Activated T-cell treated with anti-CD3 and anti-CD28 coated beads, Interleukin-2, amount 50 U/mL, for 24 hours (primary cell): Measurements from ENCODE around the gene TMX4.

Source experiments
- DNase-seq: peaks from one replicate; pipeline ENCODE4 v3.0.0-alpha.2; 2020
- H3K27ac Mint-ChIP-seq: 2 replicates; pipeline ENCODE4 v1.8.0; 2020; ENCODE audit warnings: mild to moderate bottlenecking, mixed read lengths
- H3K27me3 Mint-ChIP-seq: 2 replicates; pipeline ENCODE4 v1.8.0; 2020; ENCODE audit warnings: mixed read lengths
- H3K36me3 Mint-ChIP-seq: 2 replicates; pipeline ENCODE4 v1.8.0; 2020; ENCODE audit warnings: low read depth, mixed read lengths
- H3K4me1 Mint-ChIP-seq: 2 replicates; pipeline ENCODE4 v1.8.0; 2020; ENCODE audit warnings: low read depth, mixed read lengths
- H3K4me3 Mint-ChIP-seq: 2 replicates; pipeline ENCODE4 v1.8.0; 2020; ENCODE audit warnings: mild to moderate bottlenecking, moderate library complexity, mixed read lengths
- H3K9me3 Mint-ChIP-seq: 2 replicates; pipeline ENCODE4 v1.8.0; 2020; ENCODE audit warnings: mixed read lengths

Gene TMX4

DNA sequence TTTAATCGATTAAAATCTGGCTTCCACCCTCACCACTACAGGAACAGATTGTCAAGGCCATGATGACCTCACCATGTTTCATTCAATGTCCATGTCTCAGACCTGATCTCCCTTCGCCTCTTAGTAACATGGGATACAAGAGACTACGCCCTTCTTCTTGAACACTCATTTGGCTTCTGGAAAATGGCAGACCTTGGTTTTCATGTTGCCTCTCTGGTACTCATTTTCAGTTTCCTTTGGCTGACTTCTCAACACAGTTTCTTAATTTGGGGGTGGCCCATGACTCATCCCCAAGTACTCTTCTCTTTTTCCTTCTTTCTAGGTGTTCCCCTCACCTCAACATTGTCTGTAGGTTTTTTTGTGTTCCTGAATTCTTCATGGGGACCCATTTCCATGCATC, 22.7 kb downstream of the TMX4 start:
- peaks cover 40% of the 10 kb centered on the region for H3K36me3 Mint-ChIP-seq
- no peak overlapping the region for H3K4me3 Mint-ChIP-seq
- no peak for DNase-seq
- H3K4me1 Mint-ChIP-seq, result no peaks in the 10 kb centered on the region
- no peak overlapping the region for H3K27ac Mint-ChIP-seq
- H3K9me3 Mint-ChIP-seq, result peaks cover 9% of the 10 kb centered on the region
- no peaks in the 10 kb centered on the region for H3K27me3 Mint-ChIP-seq

DNA sequence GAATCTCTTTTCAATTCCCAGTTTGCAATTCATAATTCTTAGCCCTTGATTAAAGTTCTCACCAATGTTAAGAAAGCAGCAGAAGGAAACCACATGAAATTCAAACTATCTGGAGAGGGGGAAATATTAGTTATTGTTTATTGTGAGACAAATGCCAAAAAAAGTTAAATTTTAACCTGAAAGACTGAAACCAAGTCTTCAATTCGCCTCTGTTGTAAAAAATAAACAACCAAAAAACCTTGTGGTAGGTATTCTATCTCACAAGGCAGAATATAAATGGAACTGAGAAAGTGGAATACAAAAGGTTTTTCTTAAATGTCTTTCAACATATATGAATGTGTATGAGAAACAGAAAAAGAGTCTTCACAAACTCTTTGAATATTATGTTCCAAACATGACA, 24.8 kb downstream of the TMX4 start:
- H3K27me3 Mint-ChIP-seq, result no peaks in the 10 kb centered on the region
- no peak overlapping the region for H3K27ac Mint-ChIP-seq

DNA sequence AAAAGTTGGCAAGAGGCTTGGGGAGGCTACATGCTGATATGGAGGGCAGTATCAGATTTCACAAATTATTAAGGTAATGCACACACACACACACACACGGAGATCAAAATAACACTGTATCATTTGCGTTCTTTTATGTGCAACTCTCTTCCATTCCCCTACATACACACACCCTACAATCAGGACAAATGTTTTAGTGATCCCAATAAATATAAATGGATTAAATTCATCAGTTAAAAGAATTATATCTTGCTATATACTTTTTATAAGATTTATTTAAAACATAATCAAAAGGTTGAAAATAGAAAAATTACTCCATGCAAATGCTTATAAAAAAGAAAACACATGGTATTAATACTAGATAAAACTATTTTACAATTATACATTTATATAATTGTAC, 25.9 kb downstream of the TMX4 start:
- H3K27me3 Mint-ChIP-seq, result no peaks in the 10 kb centered on the region
- DNase-seq, result no peak
- H3K4me3 Mint-ChIP-seq, result no peak overlapping the region
- H3K4me1 Mint-ChIP-seq, result no peaks in the 10 kb centered on the region
- H3K36me3 Mint-ChIP-seq, result peaks cover 42% of the 10 kb centered on the region
- H3K9me3 Mint-ChIP-seq, result peaks cover 9% of the 10 kb centered on the region
- no peak overlapping the region for H3K27ac Mint-ChIP-seq

More for the DNA sequence above, 24.8 kb downstream of the TMX4 start:
- Mint-ChIP-seq H3K4me1 (no peaks in the 10 kb centered on the region), H3K9me3 (peaks cover 9% of the 10 kb centered on the region), H3K4me3 (no peak overlapping the region), H3K36me3 (peaks cover 41% of the 10 kb centered on the region)
- DNase-seq, result no peak

DNA sequence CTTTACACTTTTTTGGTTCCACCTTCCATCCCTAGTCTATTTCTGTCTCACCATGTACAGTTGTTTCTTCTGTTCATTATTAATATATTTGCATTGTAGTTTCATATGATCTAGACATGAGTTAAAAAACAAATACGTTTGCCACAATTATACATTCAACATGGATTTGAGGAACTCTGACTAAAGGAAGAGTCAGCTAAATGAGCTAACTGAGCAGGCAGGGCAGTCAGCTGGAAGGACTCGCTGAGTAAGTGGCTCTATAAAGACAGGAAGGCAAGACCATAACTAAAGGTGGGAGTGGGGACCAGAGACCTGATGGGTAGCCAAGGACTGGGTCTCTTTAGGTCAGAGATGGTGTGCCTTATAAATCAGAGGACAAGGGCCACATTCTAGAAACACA, 26.3 kb downstream of the TMX4 start:
- H3K27ac Mint-ChIP-seq, result no peak overlapping the region
- no peaks in the 10 kb centered on the region for H3K4me1 Mint-ChIP-seq
- H3K27me3 Mint-ChIP-seq, result no peaks in the 10 kb centered on the region
- no peak overlapping the region for H3K4me3 Mint-ChIP-seq
- no peak for DNase-seq
- peaks cover 46% of the 10 kb centered on the region for H3K36me3 Mint-ChIP-seq
- H3K9me3 Mint-ChIP-seq, result peaks cover 9% of the 10 kb centered on the region

DNA sequence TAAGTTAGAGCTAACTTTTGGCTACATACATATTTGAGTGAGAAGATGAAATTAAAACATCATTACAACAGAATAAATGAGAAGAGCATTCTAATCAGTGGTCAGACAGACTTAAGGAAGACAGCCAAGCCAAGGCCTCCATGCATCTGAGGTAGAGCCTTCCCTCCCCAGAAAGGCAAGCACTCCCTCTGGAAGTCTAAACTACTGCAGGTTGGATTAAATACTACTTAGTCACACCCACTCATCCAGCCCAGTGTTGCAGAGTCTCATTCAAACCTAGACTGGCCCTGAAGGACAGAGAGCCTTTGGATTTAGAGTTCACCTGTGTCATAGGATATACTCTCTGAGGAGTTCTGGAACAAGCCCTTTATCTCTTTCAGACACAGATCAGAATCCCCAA, 29.2 kb downstream of the TMX4 start:
- no peaks in the 10 kb centered on the region for H3K4me1 Mint-ChIP-seq
- no peak overlapping the region for H3K27ac Mint-ChIP-seq
- no peak overlapping the region for H3K4me3 Mint-ChIP-seq
- DNase-seq, result no peak
- H3K27me3 Mint-ChIP-seq, result no peaks in the 10 kb centered on the region
- H3K36me3 Mint-ChIP-seq, result peaks cover 63% of the 10 kb centered on the region
- peaks cover 9% of the 10 kb centered on the region for H3K9me3 Mint-ChIP-seq

DNA sequence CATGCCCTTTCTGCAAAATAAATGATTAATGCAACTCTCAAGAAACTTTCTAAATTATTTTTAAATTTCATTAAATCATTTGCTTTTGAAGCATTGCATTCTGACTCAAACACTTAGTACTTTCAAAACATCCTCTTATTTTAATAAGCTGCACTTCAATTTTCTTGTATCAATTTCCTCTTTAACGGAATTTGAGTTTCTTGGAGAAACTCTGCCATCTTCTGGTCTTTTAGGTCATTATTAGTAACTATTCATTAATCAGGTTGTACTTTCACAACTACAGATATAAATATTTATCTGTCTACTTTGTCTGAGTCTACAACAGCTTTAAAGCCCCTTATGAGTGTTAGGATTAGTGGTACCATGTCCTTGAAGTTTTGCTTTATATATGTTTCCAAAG, 30.2 kb downstream of the TMX4 start:
- Mint-ChIP-seq H3K27me3 (no peaks in the 10 kb centered on the region), H3K4me1 (no peaks in the 10 kb centered on the region), H3K36me3 (peaks cover 69% of the 10 kb centered on the region), H3K27ac (no peak overlapping the region), H3K9me3 (peaks cover 3% of the 10 kb centered on the region), H3K4me3 (no peak overlapping the region)
- DNase-seq, result no peak

DNA sequence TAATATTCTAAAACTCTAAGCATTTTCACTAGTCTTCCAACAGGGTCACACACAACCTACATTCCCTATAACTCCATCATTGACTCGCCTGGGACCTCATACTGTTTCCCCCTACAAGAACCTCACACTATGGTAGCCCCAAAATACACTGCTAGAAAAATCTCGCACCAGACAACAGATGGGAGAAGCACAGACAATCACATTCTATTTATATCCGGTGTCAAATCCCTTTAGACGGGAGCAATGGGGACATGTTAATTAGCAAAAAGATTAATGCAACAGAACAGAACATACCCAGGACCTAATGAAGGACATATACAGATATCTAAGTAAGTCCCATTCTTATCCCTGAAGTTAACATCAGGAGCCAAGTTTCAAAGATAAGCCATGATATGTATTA, 33.6 kb downstream of the TMX4 start:
- no peak for DNase-seq

DNA sequence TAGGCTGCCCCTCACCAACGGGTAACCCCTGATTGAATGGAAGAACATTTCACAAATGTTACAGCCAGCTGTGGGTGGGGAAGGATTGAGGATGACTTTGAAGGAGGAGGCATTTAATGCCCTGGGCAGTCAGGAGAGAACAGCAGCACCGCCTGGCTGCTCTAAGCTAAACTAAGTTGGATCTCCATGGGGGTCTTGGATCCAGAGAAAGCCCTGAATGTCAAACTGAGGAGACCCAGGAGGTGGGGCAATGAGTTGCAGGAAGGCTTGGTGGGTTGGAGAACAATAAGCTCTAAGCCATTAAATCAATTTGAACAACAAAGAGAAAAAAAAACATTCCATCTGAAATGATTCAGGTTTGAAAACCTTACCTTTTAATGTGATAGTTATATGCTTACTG, 35.4 kb downstream of the TMX4 start:
- Mint-ChIP-seq H3K27ac (peak overlapping the region; percentile 68), H3K9me3 (no peaks in the 10 kb centered on the region), H3K4me1 (peaks cover 14% of the 10 kb centered on the region), H3K27me3 (no peaks in the 10 kb centered on the region), H3K36me3 (peaks cover 73% of the 10 kb centered on the region), H3K4me3 (no peak overlapping the region)
- DNase-seq, result no peak

More for the DNA sequence above, 33.6 kb downstream of the TMX4 start:
- peaks cover 78% of the 10 kb centered on the region for H3K36me3 Mint-ChIP-seq
- H3K9me3 Mint-ChIP-seq, result no peaks in the 10 kb centered on the region
- peaks cover 6% of the 10 kb centered on the region for H3K4me1 Mint-ChIP-seq
- H3K27ac Mint-ChIP-seq, result no peak overlapping the region
- H3K27me3 Mint-ChIP-seq, result no peaks in the 10 kb centered on the region
- no peak overlapping the region for H3K4me3 Mint-ChIP-seq

DNA sequence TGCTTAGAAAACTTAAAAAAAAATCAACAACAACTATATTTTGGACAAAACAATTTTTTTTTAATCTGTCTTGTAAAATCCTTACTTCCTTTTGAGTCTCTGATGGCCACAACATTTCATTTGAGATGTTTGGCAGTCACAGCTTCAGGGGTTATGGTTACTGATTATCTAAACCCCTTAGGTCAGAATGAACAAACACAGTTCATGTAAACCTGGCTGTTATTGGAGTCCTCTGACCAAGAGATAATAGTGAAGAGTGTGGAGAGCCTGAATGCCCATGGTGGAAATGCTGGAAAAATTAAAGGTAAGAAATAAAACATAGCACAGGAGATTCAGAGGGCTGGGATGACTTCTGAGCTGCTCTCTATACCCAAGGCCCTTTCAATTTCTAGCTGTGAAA, 38.2 kb downstream of the TMX4 start:
- Mint-ChIP-seq H3K36me3 (peaks cover 65% of the 10 kb centered on the region), H3K4me3 (no peak overlapping the region), H3K9me3 (no peaks in the 10 kb centered on the region), H3K27me3 (no peaks in the 10 kb centered on the region), H3K27ac (no peak overlapping the region), H3K4me1 (peaks cover 14% of the 10 kb centered on the region)
- DNase-seq, result no peak

DNA sequence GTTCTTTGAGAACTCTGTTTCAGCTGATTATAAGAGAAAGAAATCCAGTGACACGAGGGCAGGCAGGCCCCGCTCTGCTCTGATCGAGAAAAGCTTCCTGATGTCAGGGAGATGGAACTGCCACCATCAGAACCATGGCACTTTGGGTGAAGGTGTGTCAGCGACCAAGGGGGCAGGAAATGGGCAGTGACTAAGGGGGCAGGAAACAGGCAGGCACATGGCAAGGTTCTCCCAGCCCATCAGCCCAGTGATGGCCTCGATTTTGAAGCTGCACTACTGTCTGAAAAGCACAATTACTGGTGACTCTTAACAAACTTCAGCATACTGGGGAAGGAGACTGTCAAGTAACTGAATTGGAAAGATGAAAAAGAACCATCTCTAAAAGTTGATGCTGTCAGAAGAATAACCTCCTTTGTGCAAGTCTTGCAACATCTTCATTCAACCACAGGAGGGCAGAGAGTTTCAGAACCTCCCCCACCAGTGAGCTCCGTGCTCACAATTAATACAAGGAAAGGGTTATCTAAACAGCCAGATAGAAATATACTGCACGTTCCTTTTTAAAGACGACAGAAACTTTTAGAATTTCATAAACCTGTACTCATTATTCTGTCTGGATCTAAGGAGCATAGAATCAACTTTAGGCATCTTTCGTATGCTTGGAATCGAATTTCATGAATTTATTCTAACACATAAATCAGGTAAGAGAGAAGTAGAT, 39.1 kb downstream of the TMX4 start:
- H3K4me1 Mint-ChIP-seq, result peaks cover 14% of the 10 kb centered on the region
- no peaks in the 10 kb centered on the region for H3K9me3 Mint-ChIP-seq
- peak overlapping the region; percentile 69 for H3K27ac Mint-ChIP-seq
- no peak overlapping the region for H3K4me3 Mint-ChIP-seq
- peak; percentile 31 for DNase-seq
- H3K27me3 Mint-ChIP-seq, result no peaks in the 10 kb centered on the region
- H3K36me3 Mint-ChIP-seq, result peaks cover 60% of the 10 kb centered on the region

DNA sequence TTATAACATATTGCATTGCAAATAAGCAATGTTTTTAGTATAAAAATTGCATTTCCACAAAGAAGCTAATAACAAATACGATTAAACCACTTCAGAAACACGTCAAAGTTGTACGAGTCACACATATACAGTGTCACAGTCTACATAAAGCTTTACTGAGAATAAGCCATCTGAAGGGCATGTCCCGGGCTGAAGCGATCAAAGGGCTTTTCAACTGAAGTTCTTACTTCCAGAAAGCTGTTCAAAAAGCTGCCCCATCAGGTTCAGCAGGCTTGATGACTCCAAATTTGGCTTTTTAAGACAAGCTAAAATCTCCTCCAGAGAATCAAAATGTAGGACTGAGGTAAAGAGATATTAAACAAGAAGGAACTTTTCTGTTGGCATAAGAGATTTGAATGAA, 41.9 kb downstream of the TMX4 start:
- Mint-ChIP-seq H3K9me3 (no peaks in the 10 kb centered on the region), H3K4me1 (peaks cover 14% of the 10 kb centered on the region), H3K27me3 (no peaks in the 10 kb centered on the region), H3K4me3 (no peak overlapping the region), H3K36me3 (peaks cover 38% of the 10 kb centered on the region), H3K27ac (no peak overlapping the region)
- no peak for DNase-seq

DNA sequence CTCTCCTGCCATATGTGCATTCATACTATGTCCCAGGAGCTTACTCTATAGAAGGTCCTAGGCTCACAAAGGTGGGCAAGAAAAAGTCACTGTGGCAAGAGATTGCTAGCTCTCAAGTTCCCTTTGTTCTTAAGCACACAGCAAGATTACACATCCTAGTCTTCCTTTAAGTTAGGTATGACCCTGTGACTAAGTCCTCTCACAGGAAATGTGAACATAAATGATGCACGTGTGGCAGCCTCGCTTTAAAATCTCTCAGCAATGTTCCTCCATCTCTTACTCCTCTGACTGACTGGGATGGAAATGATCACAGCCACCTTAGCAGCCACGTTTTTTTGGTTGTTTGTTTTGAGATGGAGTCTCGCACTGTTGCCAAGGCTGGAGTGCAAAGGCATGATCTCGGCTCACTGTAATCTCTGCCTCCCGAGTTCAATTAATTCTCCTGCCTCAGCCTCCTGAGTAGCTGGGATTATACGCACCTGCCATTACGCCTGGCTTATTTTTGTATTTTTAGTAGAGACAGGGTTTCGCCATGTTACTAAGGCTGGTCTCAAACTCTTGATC, 43.6 kb downstream of the TMX4 start:
- Mint-ChIP-seq H3K9me3 (no peaks in the 10 kb centered on the region), H3K4me1 (peaks cover 8% of the 10 kb centered on the region), H3K4me3 (no peak overlapping the region)

DNA sequence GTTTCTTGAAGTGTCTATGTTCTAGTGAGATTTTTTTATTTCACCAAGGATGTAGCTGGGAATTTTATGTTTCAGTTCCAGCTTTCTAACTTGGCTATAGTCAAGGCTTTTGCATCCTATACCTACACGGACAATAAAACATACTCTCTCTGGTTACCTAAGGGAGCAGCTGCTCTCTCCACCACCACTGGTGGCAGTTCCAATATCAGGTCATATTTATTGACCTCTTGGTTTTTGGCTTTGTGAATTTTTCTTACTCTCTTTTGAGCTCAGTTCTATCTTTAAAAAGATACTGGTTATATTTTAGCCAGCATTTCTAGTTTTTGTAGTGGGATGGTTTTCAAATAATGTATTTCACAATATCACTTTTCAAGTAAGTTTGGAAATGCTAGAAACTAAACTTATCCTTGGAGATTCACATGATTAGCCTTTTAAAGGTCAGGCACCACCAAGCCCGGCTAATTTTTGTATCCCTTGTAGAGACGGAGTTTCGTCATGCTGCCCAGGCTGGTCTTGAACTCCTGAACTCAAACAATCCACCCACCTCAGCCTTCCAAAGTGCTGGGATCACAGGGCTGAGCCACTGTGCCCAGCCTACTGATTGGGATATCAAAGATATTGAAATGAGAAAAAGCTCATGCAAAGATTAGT, 44.7 kb downstream of the TMX4 start:
- Mint-ChIP-seq H3K27me3 (peaks cover 2% of the 10 kb centered on the region), H3K4me1 (no peaks in the 10 kb centered on the region), H3K27ac (no peak overlapping the region), H3K4me3 (no peak overlapping the region), H3K9me3 (no peaks in the 10 kb centered on the region), H3K36me3 (peaks cover 13% of the 10 kb centered on the region)
- no peak for DNase-seq

More for the DNA sequence above, 43.6 kb downstream of the TMX4 start:
- peaks cover 2% of the 10 kb centered on the region for H3K27me3 Mint-ChIP-seq
- peaks cover 20% of the 10 kb centered on the region for H3K36me3 Mint-ChIP-seq
- no peak overlapping the region for H3K27ac Mint-ChIP-seq
- DNase-seq, result no peak

DNA sequence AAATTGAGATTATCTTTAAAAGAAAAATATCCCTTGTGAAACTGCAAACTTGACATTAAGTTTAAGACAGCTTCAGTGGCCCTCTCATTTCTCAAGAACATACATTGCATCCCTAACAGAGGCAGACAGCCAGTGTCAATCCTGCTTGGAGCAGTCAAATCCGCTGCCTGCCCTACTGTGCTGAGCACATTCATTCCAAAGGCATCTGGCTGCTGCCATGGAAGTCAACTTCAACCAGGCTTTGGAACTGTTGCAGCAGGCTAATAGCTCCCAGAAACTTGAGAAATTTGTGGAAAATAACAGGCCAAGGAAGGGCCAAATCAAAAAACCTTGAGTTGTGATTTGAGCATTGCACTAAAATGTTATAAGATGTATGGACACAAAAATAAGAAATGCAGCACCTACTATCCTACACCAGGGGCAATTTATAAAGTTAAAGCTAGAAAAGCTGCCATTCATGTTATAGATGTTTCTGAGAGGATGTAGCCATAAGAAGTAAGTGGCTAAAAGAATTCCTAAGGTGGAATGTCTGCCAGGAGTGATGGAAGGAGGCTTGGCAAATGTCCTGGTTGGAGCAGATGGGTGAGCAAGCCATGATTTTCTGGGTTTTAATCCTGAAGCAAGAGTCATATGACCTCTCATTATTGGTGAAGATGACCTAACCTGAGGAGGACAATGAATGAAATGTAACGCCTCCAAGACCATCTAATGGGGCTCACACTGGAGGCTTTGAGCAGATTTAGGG, 47.9 kb downstream of the TMX4 start:
- H3K36me3 Mint-ChIP-seq, result no peaks in the 10 kb centered on the region
- DNase-seq, result no peak
- H3K27me3 Mint-ChIP-seq, result peaks cover 5% of the 10 kb centered on the region
- H3K4me3 Mint-ChIP-seq, result no peak overlapping the region
- no peaks in the 10 kb centered on the region for H3K9me3 Mint-ChIP-seq
- H3K4me1 Mint-ChIP-seq, result no peaks in the 10 kb centered on the region
- H3K27ac Mint-ChIP-seq, result no peak overlapping the region
